Stomach smooth muscle (tissue), 2 donors: Measurements from ENCODE around the gene MAP2K5.

Source experiments
- H3K27ac ChIP-seq: one replicate; pipeline ENCODE4 v1.7.0; 2013; ENCODE audit warnings: mild to moderate bottlenecking, low read length, inconsistent platforms
- H3K27me3 ChIP-seq, 2 donors: one replicate each; pipeline ENCODE4 v1.7.0; 2013; ENCODE audit warnings: low read length in 2 of 2; ENCODE audit not compliant: insufficient read depth in 2 of 2, control insufficient read depth in 1 of 2
- H3K36me3 ChIP-seq, 2 donors: one replicate each; pipeline ENCODE4 v1.7.0; 2013; ENCODE audit warnings: low read length in 2 of 2; ENCODE audit not compliant: control insufficient read depth in 2 of 2, insufficient read depth in 2 of 2
- H3K4me1 ChIP-seq: one replicate; pipeline ENCODE4 v1.7.0; 2013; ENCODE audit warnings: low read length; ENCODE audit not compliant: control insufficient read depth, insufficient read depth
- H3K4me3 ChIP-seq, 2 donors: one replicate each; pipeline ENCODE4 v1.7.0; 2013; ENCODE audit warnings: low read length in 2 of 2
- H3K9ac ChIP-seq, 2 donors: one replicate each; pipeline ENCODE4 v1.7.0; 2013; ENCODE audit warnings: low read length in 2 of 2, mild to moderate bottlenecking in 1 of 2
- H3K9me3 ChIP-seq, 2 donors: one replicate each; pipeline ENCODE4 v1.7.0; 2013; ENCODE audit warnings: low read length in 2 of 2; ENCODE audit not compliant: control insufficient read depth in 2 of 2
- donor health status: healthy.
- donor health status: Pancreatic carcinoma.

MAP2K5 gene

GRCh38 chr15:67852418-67852817 lies 309.9 kb downstream of the MAP2K5 start:
- no peaks in the 10 kb centered on the region for H3K36me3 ChIP-seq
- no peaks in the 10 kb centered on the region for H3K9me3 ChIP-seq
- H3K9ac ChIP-seq: no peak overlapping the region
- no peaks in the 10 kb centered on the region for H3K4me1 ChIP-seq
- no peak overlapping the region for H3K27ac ChIP-seq
- no peaks in the 10 kb centered on the region for H3K27me3 ChIP-seq
- no peak overlapping the region for H3K4me3 ChIP-seq

- Histone ChIP-seq H3K4me1 (no peaks in the 10 kb centered on the region), H3K27ac (no peak overlapping the region), H3K27me3 (no peaks in the 10 kb centered on the region), H3K36me3 (no peaks in the 10 kb centered on the region), H3K9me3 (no peaks in the 10 kb centered on the region), H3K4me3 (no peak overlapping the region), H3K9ac (no peak overlapping the region)
These were observed 311.0 kb downstream of the MAP2K5 start for GRCh38 chr15:67853454-67853853.

- Histone ChIP-seq H3K36me3 (no peaks in the 10 kb centered on the region), H3K27me3 (no peaks in the 10 kb centered on the region), H3K9ac (no peak overlapping the region), H3K4me3 (no peak overlapping the region), H3K4me1 (no peaks in the 10 kb centered on the region), H3K9me3 (no peaks in the 10 kb centered on the region), H3K27ac (no peak overlapping the region)
These were observed 311.9 kb downstream of the MAP2K5 start for GRCh38 chr15:67854358-67854757.

- no peaks in the 10 kb centered on the region for H3K36me3 ChIP-seq
These were observed 313.3 kb downstream of the MAP2K5 start for GRCh38 chr15:67855842-67856241.

More at GRCh38 chr15:67855842-67856241, 313.3 kb downstream of the MAP2K5 start:
- Histone ChIP-seq H3K9me3 (no peaks in the 10 kb centered on the region), H3K4me3 (no peak overlapping the region), H3K9ac (no peak overlapping the region), H3K27ac (no peak overlapping the region), H3K4me1 (no peaks in the 10 kb centered on the region), H3K27me3 (no peaks in the 10 kb centered on the region)
